ENCODE measurements around the gene USP35.

- TF ChIP-seq, protein P1, sequence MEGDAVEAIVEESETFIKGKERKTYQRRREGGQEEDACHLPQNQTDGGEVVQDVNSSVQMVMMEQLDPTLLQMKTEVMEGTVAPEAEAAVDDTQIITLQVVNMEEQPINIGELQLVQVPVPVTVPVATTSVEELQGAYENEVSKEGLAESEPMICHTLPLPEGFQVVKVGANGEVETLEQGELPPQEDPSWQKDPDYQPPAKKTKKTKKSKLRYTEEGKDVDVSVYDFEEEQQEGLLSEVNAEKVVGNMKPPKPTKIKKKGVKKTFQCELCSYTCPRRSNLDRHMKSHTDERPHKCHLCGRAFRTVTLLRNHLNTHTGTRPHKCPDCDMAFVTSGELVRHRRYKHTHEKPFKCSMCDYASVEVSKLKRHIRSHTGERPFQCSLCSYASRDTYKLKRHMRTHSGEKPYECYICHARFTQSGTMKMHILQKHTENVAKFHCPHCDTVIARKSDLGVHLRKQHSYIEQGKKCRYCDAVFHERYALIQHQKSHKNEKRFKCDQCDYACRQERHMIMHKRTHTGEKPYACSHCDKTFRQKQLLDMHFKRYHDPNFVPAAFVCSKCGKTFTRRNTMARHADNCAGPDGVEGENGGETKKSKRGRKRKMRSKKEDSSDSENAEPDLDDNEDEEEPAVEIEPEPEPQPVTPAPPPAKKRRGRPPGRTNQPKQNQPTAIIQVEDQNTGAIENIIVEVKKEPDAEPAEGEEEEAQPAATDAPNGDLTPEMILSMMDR (IDR thresholded peaks at IDR 0.05; ENCODE audit: low read depth, low read length): no peak
- TF ChIP-seq POLR2A (IDR thresholded peaks at IDR 0.05; ENCODE audit: extremely low read depth, insufficient read length): no peak
- TF ChIP-seq MYC (IDR thresholded peaks at IDR 0.05; ENCODE audit: low read depth, low read length): no peak
- TF ChIP-seq MAX (IDR thresholded peaks at IDR 0.05; ENCODE audit: low read depth, low read length): no peak
Measured at GRCh38 chr11:78219493-78220217, 30.9 kb downstream of the USP35 start.

Data from NB4 (cell line).